Middle frontal gyrus (tissue), 1 donor: ENCODE data around the gene LRRTM4.
"Not testable (repeated sequence)": the region's sequence is repeated elsewhere in the genome, so short reads cannot be mapped to it uniquely, and the experiment has no call there.

Source experiments
- DNase-seq: peaks from one replicate; pipeline ENCODE4 v3.0.0-alpha.2; 2015; ENCODE audit warnings: low spot score; ENCODE audit errors: extremely low spot score

Gene LRRTM4

GRCh38 chr2:77087987-77088414, 434.2 kb downstream of the LRRTM4 start:
- DNase-seq: no peak

GRCh38 chr2:77086478-77086877, 435.7 kb downstream of the LRRTM4 start:
- DNase-seq: no peak

- no peak for DNase-seq
These were observed 436.1 kb downstream of the LRRTM4 start for GRCh38 chr2:77086051-77086450.

- DNase-seq: no peak
These were observed 436.6 kb downstream of the LRRTM4 start for GRCh38 chr2:77085561-77085960.

GRCh38 chr2:77081597-77081996, 440.6 kb downstream of the LRRTM4 start:
- no peak for DNase-seq

GRCh38 chr2:77064324-77064723, 457.9 kb downstream of the LRRTM4 start:
- DNase-seq: no peak

GRCh38 chr2:77054938-77055337, 467.2 kb downstream of the LRRTM4 start:
- DNase-seq: no peak

- DNase-seq: no peak
These were observed 475.8 kb downstream of the LRRTM4 start for GRCh38 chr2:77046339-77046738.

GRCh38 chr2:77045456-77045855, 476.7 kb downstream of the LRRTM4 start:
- not testable (repeated sequence) for DNase-seq

GRCh38 chr2:77034445-77034844, 487.7 kb downstream of the LRRTM4 start:
- DNase-seq: no peak

- DNase-seq: not testable (repeated sequence)
These were observed 492.9 kb downstream of the LRRTM4 start for GRCh38 chr2:77029237-77029636.

GRCh38 chr2:77028032-77028600, 494.1 kb downstream of the LRRTM4 start:
- DNase-seq: no peak

GRCh38 chr2:77025714-77026113, 496.5 kb downstream of the LRRTM4 start:
- DNase-seq: no peak

GRCh38 chr2:77021161-77021560, 501.0 kb downstream of the LRRTM4 start:
- DNase-seq: no peak

GRCh38 chr2:77018219-77018618, 504.0 kb downstream of the LRRTM4 start:
- no peak for DNase-seq

GRCh38 chr2:77017355-77017745, 504.8 kb downstream of the LRRTM4 start:
- DNase-seq: no peak

GRCh38 chr2:77016443-77017354, 505.5 kb downstream of the LRRTM4 start:
- DNase-seq: no peak

- no peak for DNase-seq
These were observed 508.2 kb downstream of the LRRTM4 start for GRCh38 chr2:77013953-77014352.

GRCh38 chr2:77013457-77013856, 508.7 kb downstream of the LRRTM4 start:
- no peak for DNase-seq

GRCh38 chr2:77009307-77009706, 512.9 kb downstream of the LRRTM4 start:
- no peak for DNase-seq

- peak; percentile 16 for DNase-seq
These were observed 513.3 kb downstream of the LRRTM4 start for GRCh38 chr2:77008853-77009252.

GRCh38 chr2:77007686-77008085, 514.5 kb downstream of the LRRTM4 start:
- no peak for DNase-seq

- DNase-seq: no peak
These were observed 516.7 kb downstream of the LRRTM4 start for GRCh38 chr2:77005522-77005921.
